GM18511 (cell line): Measurements from ENCODE around the gene CLECL1.
"Not testable (repeated sequence)": the region's sequence is repeated elsewhere in the genome, so short reads cannot be mapped to it uniquely, and the experiment has no call there.

Source experiments
- ATAC-seq: cut with Tn5 transposase; IDR thresholded peaks from one replicate; pipeline ENCODE4 v1.9.1; 2021; ENCODE audit warnings: mild to moderate bottlenecking, moderate library complexity; ENCODE audit not compliant: unreplicated experiment

CLECL1 gene

DNA sequence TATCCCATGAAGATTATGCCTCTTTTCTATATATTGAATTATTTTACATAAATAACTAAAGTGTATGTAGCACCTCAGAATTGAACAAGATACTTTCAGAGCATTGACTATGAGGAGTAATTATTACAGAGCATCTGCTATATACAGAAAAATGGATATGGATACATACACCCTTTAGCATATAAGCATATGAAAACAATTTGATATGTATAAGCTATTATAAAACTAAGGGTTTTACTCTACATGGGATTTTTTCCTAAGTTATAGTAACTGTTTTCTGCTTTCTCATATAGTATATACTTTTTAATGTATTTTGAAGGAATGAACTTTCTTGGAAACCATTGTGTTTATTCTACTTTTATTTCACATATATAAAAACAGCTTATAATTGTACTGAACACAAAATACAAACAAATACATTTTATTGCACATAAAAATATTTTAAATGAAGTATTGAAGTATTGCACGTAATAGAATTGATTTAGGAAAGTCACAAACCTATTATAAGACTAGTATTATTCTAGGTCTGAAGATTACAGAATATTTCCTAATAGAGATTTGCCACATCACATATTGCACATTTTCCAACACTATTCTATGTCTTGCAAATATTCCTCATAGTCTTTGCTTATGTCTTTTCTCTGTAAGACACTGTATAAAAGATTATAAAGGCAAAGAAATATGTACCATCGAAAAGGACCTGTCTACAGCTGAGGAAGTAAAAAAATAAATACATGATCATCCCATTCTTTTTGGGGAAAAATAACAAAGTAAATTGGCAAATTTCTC, 19.4 kb upstream of the CLECL1 start:
- ATAC-seq, result no peak

DNA sequence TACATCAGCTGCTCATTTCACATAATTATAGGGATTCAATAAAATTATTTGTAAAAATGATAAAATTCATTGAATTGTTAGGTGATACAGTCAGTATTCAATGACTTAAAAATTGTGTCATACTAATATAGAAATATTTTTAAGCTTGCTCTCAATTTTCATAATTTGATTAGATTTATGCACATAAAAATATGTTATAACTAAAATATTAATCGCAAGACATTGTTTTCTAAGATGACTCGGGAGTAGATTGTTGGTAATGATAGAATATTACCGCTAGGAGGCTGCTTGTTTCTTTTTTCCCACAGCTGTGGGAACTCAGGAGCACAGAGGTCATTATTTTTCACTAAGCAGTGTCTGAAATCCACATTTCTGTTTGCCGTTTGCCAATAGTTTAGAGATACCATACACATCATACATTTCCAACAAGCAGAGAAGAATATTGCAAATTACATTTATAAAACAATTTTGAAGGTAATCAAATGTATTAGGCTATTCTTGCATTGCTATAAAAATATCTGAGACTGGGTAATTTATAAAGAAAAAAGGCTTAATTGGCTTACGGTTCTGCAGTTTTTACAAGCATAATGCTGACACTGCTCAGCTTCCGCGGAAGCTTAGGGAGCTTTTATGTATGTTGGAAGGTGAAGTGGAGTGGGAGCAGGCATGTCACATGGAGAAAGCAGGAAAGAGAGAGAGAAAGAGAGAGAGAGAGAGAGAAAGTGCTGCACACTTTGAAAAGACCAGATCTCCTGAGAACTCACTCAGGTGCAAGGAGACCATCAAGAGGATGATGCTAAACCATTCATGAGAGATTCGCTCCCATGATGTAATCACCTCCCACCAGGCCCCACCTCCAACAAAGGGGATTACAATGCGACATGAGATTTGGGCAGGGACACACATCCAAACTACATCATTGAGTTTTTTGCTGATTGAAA, 18.6 kb upstream of the CLECL1 start:
- ATAC-seq, result no peak

DNA sequence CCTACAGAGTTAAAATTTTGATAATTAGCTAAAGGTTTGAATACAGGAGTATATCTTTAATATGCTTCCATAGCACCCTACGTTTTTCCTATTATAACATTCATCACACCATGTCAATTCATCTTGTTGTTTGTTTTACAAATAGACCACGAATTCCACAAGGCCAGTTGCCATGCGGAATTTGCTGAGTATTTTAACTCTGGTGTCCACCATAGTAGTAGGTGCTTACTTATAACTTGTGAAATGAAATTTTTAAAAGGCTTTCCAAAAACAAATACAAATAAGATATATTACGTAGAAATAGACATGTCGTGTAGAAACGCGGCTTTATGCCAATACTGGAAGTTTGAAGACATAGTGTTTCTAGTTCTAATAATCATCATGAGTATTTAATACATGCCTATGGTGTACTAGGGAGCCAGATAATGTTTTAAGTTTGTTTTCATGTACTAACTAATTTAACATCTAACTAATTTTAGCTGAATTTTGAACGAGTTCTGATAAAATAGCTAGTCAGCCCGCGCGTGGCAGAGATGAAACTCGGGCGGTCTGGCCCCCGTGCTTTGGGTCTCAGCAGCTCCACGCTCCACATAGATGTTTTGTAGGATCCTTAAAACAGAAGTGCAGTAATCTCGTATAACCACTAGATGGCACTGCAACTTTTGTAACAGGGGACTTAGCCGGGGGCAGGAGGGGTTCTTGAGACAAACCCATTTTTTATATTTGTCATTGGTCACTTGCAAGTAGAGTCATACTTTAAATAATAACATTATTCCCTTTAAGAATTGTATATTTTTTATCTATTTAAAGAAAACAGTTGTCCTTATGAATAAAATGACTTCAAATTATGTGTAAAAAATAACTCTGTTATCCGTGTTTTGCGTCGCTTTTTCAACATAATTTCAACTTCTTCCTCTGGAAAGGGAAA, 17.6 kb upstream of the CLECL1 start:
- ATAC-seq, result peak; percentile 81

DNA sequence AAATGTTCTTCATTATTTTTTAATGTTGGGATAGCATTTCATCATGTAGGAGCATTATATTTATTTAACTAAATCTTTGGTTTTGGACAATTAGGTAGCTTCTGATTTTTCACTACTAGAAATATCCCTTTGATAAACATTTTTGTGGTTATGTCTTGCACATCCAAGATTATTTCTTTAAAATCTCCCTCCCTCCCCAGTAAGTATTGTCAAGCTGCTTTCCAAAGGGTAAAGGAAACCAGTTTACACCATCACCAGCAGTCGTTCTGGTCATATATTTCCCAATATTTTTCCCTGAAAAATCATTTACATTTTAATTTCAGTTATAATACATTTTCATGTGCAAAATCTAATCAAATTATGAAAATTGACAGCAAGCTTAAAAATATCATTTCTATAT, 16.7 kb upstream of the CLECL1 start:
- ATAC-seq, result no peak

DNA sequence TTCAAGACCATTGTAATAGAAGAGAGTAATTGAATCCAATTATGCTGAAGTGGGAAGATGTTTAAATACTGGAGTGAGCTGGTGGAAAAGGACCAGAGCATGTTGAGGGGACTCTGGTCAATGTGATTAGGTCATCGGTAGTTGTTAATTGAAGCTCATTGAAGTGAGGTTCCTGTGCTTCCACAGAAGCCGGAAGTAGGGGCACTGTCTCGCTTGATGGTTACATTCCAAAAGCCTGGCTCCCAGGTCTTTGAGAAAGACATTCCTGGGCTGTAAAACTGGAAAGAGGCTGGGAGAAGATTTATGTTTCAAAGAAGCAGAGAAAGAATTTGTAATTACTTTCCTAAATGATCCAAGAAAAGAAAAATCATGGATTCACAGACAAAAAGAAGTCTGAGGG, 12.3 kb upstream of the CLECL1 start:
- ATAC-seq, result no peak

DNA sequence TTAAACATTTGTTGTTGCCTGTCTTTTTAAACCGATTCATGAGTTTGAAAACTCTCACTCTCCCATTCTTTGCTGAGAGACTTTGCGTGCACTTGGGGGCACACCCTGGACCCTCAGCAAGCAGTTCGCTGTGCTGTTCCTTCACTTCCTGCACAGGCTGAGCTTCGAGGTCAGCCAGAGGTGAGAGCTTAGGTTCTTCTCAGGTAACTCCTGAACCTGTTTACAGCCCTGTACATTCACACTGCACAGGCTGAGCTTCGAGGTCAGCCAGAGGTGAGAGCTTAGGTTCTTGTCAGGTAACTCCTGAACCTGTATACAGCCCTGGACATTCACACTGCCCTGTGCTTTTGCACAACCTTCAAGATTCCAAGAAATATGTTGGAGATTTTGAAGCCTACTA, 9.8 kb upstream of the CLECL1 start:
- peak; percentile 52 for ATAC-seq

DNA sequence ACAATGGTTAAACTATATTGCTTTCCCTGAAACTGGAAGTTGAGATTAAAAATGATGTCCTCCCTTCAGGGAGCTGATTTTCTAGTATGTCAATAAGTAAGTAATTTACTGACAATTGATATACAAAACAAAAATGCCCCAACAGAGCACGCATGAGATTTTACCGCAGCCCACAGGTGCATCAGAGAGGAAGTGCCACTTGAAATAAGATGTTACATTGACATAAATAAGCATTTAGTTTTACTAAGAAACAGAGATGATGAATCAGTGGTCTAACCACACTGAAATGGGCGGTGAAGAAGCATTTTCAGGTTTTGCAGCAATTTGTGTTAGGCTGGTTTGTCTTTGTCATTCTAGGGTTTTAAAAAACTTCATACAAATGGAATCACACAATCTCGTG, 8.8 kb upstream of the CLECL1 start:
- ATAC-seq, result peak; percentile 74

DNA sequence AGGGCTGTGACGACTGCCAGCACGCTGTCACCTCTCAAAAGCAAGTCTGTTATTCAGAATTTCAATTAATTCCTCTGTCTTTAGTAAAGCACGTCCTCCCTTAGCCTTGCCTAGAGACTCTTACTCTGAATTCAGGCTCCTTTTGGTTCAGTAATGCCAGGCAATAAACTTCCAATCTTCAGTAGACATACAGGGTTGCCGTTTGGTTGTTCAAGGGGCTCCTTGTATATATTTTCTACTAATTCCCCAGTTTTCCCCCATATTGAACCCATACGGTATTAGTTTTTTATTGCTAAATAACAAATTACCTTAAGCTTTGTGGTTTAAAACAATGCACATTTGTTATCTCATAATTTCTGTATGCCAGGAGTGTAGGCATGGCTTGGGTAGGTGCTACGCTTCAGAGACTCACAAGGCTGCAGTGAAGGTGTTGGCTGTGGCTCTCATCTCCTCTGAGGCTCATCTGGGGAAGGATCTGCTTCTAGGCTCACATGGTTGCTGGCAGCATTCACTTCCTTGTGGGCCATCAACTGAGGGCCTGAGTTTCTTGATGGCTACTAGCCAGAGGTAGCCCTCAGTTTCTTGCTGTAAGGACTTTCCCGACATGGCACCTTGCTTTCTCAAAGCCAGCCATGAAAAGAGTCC, 7.3 kb upstream of the CLECL1 start:
- ATAC-seq, result no peak

DNA sequence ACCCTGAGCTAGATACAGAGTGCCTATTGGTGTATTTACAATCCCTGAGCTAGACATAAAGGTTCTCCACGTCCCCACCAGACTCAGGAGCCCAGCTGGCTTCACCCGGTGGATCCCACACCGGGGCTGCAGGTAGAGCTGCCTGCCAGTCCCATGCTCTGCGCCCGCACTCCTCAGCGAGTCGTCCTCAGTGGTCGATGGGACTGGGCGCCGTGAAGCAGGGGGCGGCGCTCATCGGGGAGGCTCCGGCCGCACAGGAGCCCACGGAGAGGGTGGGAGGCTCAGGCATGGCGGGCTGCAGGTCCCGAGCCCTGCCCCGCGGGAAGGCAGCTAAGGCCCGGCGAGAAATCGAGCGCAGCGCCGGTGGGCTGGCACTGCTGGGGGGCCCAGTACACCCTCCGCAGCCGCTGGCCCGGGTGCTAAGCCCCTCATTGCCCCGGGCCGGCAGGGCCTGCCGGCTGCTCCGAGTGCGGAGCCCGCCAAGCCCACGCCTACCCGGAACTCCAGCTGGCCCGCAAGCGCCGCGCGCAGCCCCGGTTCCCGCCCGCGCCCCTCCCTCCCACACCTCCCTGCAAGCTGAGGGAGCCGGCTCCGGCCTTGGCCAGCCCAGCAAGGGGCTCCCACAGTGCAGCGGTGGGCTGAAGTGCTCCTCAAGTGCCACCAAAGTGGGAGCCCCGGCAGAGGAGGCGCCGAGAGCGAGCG, 6.7 kb upstream of the CLECL1 start:
- ATAC-seq, result not testable (repeated sequence)

DNA sequence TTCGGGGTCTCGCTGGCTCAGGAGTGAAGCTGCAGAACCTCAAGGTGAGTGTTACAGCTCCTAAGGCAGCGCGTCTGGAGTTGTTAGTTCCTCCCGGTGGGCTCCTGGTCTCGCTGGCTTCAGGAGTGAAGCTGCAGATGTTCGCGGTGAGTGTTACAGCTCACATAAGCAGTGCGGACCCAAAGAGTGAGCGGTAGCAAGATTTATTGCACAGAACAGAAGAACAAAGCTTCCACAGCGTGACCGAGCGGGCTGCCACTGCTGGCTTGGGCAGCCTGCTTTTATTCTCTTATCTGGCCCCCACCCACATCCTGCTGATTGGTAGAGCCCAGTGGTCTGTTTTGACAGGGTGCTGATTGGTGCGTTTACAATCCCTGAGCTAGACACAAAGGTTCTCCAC, 6.0 kb upstream of the CLECL1 start:
- not testable (repeated sequence) for ATAC-seq

DNA sequence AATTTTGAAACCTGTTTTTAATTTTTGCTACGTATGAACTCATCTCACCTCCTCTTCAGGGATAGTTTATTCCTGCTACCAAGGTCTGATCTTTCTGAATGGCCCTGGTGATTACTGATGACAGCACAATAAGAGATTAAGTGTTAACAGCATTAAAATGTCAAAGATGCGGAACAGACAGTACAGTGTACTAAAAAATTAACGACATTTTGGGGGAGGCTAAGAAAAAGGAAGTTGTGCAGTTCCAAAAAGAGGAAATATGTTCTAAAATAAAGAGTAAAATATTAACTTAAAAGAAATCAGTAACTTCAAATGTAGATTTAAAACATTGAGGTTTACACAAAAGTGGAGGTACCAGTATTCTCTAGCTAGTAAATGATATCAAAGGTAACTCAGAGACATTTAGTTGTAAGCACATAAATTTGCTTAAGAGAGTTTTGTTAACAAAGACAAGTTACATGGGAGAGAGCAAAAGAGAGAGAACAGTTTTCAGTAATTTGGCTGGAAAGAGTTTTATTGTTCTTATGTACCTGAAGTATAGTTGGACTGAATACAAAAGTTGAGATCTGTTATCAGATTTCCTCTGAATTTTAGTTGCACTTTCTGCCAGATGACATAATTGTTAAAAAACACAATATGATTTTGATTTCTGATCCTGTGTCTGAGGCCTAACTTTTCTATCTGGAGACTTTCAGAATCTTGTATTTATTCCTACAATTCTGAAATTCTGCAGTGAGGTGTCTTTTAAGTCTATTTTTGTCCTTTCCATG, 4.2 kb upstream of the CLECL1 start:
- ATAC-seq, result peak; percentile 41

DNA sequence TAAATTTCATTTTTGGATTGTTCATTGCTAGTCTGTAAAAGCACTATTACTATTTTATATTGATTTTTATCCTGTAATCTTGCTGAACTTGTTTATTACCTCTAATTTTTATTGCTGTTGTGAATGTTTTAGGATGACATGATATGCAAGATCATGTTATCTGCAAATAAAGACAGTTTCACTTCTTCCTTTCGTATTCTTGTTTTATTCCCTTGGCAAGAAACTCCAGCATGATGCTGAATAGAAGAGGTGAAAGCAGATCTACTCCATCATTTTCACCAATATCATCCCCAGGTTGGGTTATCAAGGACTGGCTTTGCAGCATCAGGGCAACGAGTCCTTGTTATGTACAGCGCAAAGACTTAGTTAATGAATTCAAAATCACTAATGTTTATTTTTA, 2.7 kb upstream of the CLECL1 start:
- ATAC-seq, result no peak

DNA sequence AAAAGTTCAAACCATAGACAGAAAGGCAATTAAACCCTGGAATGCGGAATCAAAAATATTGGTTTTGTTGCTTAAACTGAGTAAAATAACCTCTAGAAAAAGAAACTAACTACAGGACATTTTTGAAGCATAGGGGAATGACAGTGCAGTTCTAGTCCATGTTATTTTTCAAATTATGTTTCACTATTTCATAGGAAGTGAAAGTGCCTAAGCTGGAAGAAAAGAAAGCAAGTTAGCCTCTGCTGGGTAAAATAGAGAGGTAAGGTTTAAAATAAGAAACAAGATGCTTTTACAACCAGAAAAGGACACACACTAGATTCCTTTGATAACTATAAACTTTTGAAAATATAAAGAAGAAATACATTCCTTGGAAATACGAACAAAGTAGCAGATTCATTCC, 1.1 kb downstream of the CLECL1 start:
- ATAC-seq, result peak; percentile 40

DNA sequence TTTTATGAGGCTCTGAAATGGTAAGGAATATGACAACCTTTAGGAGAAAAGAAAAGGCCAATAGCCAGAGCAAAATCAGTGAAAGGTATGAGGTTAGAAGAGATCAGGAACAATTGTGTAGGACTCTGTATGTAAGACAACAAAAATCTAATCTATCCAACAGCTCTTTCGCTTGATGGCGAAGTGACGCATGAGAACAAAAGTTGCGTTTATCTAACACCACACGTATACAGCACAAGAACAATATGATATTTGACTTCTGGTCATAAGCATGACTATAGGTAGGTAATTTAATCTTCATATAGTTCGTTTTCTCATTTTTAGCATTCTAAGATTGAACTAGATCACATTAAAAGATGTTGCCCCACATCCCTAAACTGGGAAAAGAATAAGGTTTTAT, 1.5 kb downstream of the CLECL1 start:
- ATAC-seq, result no peak

DNA sequence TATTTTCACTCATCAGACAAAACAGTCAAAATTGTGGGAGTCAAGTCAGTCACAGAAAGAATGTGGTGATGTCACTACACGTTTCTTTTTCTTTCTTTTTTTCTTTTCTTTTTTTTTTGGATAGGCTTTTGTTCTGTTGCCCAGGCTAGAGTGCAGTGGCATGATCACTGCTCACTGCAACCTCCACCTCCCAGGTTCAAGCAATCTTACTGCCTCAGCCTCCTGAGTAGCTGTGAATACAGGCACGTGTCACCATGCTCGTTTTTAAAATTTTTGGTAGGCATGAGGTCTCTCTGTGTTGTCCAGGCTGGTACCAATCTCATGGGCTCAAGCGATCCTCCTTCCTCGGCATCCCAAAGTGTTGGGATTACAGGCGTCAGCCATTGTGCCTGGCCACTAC, 2.3 kb downstream of the CLECL1 start:
- ATAC-seq, result no peak

DNA sequence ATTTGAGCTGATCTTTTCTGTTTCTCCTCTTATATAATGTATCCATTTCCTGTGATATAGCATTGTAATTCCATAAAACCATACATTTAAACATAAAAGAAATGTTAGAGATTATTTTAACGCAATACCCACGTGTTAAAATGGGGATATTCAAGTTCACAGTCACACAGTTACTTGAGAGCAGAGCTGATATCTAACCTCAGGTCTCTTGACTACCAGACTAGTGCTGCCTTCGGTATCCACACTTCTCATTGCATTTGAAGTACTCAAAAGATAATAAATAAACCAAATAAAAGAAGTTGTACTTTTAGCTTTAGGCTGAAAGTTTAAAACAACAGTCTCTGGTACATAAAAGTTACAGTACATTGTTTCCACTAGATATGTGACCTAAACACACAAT, 2.9 kb downstream of the CLECL1 start:
- ATAC-seq, result no peak

DNA sequence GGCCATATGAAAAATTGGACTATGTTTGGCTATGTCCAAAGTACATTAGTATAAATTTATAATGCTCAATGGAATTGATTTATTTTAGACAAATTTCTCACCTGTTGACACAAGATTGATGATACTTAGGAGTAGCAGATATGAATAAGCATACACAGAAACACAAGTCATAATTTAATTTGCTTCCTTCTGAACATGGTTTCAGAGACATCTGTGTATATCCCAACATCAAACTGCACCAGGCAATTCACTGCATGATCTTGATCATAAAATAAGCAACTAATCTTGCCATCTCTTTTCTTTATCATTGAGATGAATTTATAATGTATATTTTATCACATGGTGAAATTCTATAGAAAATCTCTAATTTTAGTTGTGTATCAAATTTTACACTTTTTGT, 3.8 kb downstream of the CLECL1 start:
- ATAC-seq, result no peak

DNA sequence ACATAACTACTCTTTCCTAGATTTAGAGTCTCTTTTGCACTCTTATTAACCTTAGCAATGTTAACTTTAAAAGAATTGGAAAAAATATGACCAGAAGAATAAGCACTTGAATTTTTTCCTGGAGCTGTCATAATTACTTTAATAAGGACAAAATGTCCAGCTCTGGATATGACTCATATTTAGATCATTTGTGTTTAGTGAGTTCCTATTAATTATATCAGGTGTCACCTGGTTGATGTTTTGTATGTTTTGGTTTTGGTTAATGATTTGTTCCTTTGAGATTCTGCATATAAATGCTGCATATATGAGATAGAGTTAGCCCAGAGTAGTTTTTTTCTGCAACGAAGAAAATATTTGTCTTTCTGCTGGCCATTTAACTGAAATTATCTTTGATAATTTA, 5.1 kb downstream of the CLECL1 start:
- no peak for ATAC-seq

DNA sequence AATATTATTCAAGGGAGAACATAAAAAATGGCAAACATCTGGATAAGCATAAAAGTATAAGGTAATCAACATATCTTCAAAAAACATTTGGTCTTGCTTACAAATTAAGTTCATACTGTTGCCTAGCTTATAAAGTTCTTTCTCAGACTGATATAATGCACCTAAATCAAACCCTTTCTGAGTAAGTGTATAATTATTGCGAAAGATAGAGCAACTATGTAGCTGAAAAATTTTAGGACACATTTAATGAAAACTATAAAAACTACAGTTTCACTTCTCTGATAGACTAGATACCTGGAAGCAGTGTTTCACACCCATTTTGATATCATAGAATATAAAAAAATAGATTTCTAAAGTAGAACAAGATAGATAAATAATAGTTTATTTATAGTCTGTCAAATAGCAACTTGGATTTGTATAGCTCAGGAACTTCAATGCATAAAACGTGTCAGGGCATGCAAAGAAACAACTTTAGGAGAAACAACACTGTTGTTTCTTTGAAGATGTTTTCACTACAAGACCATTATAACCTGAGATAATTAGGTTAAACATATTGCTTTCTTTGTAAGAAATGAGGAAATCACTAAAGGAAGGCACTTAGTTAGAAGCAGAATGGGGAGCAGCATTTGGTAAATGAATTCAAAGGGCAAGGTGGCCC, 7.6 kb downstream of the CLECL1 start:
- no peak for ATAC-seq
